Measurements from ENCODE around the gene MPHOSPH6.

DNA sequence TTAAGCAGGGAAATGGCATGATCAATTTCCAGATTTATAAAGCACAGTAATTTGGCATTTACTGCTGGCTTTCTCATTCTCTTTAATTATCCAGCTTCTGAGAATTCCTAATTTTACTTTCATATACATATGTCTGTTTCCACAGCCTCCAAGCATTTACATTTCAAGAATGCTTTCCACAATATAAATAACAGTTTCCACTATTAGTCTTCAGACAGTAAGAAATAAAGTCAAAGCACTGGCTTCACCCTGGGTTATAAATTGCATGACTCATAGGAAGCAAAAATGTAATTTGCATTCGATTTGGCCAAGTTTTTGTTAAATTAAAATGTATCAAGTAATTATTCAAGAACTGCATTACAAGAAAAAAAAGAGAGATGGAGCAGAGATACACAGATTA, 53.5 kb downstream of the MPHOSPH6 start:
- TF ChIP-seq CBX5 (IDR thresholded peaks at IDR 0.05; ENCODE audit: low read depth, low read length) = no peak
- TF ChIP-seq, protein P1, sequence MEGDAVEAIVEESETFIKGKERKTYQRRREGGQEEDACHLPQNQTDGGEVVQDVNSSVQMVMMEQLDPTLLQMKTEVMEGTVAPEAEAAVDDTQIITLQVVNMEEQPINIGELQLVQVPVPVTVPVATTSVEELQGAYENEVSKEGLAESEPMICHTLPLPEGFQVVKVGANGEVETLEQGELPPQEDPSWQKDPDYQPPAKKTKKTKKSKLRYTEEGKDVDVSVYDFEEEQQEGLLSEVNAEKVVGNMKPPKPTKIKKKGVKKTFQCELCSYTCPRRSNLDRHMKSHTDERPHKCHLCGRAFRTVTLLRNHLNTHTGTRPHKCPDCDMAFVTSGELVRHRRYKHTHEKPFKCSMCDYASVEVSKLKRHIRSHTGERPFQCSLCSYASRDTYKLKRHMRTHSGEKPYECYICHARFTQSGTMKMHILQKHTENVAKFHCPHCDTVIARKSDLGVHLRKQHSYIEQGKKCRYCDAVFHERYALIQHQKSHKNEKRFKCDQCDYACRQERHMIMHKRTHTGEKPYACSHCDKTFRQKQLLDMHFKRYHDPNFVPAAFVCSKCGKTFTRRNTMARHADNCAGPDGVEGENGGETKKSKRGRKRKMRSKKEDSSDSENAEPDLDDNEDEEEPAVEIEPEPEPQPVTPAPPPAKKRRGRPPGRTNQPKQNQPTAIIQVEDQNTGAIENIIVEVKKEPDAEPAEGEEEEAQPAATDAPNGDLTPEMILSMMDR (IDR thresholded peaks at IDR 0.05; ENCODE audit: control extremely low read depth in 1 of 3, insufficient read depth in 1 of 3, low read depth in 1 of 3, low read length in 3 of 3) = no peak

Measured in H1 (cell line).